Parathyroid adenoma (tissue), 2 donors: ENCODE data around the gene RBMS1.

Experiments used
- H2AFZ ChIP-seq: fragments of 300-600 bp; sonication (generic); one replicate; pipeline ENCODE4 v1.7.0; 2017; ENCODE audit warnings: antibody characterized with exemption, mild to moderate bottlenecking
- H3K27ac ChIP-seq: fragments of 300-600 bp; sonication (generic); one replicate; pipeline ENCODE4 v1.7.0; 2017
- H3K27me3 ChIP-seq: fragments of 300-600 bp; sonication (generic); one replicate; pipeline ENCODE4 v1.7.0; 2017; ENCODE audit warnings: low read length; ENCODE audit not compliant: control insufficient read depth, insufficient read depth
- H3K36me3 ChIP-seq: fragments of 300-600 bp; sonication (generic); one replicate; pipeline ENCODE4 v1.7.0; 2017; ENCODE audit warnings: low read length; ENCODE audit not compliant: control insufficient read depth, insufficient read depth
- H3K4me1 ChIP-seq: fragments of 300-600 bp; sonication (generic); one replicate; pipeline ENCODE4 v1.7.0; 2017; ENCODE audit warnings: control low read depth
- H3K4me2 ChIP-seq: fragments of 300-600 bp; sonication (generic); one replicate; pipeline ENCODE4 v1.7.0; 2017; ENCODE audit warnings: low read length
- H3K4me3 ChIP-seq: fragments of 300-600 bp; sonication (generic); one replicate; pipeline ENCODE4 v1.7.0; 2017; ENCODE audit warnings: low read depth, low read length
- H3K79me2 ChIP-seq: fragments of 300-600 bp; sonication (generic); one replicate; pipeline ENCODE4 v1.7.0; 2017; ENCODE audit warnings: control low read depth
- H3K9ac ChIP-seq: fragments of 300-600 bp; sonication (generic); one replicate; pipeline ENCODE4 v1.7.0; 2017; ENCODE audit warnings: mild to moderate bottlenecking
- H3K9me3 ChIP-seq: fragments of 300-600 bp; sonication (generic); one replicate; pipeline ENCODE4 v1.7.0; 2017; ENCODE audit warnings: low read length; ENCODE audit not compliant: control insufficient read depth
- CTCF ChIP-seq: fragments of 300-600 bp; sonication (generic); IDR thresholded peaks from one replicate; pipeline ENCODE4 v1.7.0; 2017; ENCODE audit warnings: antibody characterized with exemption, mild to moderate bottlenecking
- donor health status: primary hyperparathyroidism.

Gene RBMS1

DNA sequence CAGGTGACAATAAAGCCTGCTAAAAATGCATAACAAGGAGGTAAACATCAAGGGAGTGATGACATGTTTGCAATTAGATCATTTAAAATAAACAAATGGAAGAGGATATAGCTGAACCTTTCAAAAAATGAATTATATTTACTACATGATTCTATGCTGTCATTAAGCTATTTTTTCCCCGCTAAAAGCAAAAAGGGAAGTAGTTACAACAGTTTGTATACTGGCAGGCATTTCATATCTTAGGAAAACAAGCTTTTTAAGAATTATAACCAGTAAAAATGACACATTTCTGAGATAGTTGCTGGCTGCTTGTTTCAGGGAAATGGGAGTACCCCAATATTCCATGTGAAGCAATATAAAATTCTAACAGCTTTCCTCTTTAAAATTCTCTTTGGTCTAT, 204.5 kb downstream of the RBMS1 start:
- Histone ChIP-seq H3K27me3 (no peaks in the 10 kb centered on the region), H3K27ac (peak overlapping the region; percentile 3), H3K9ac (no peak overlapping the region), H3K9me3 (no peaks in the 10 kb centered on the region), H3K36me3 (no peaks in the 10 kb centered on the region), H3K4me3 (no peak overlapping the region), H2AFZ (no peak overlapping the region), H3K4me1 (peaks cover 26% of the 10 kb centered on the region), H3K79me2 (peaks cover 19% of the 10 kb centered on the region), H3K4me2 (no peak overlapping the region)
- TF ChIP-seq CTCF: no peak

DNA sequence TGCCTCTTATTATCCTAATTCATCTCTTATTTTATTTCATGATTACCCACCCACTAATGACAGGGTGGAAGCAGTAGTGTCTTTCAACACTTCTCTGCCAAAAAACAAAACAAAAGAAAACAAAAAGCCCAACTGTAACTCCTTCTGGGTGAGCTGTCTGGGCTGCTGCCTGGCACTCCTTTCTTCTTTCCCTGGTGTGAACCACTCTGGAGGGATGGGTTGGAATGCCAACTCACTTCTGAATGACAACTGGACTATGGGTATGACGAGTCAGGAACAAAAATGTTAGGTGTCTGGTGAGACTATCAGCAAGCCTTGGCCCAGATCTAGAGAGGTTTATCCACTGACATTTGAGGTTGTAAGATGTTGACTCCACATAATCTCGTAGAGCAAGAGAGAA, 205.3 kb downstream of the RBMS1 start:
- TF ChIP-seq CTCF: no peak
- Histone ChIP-seq H3K4me1 (peaks cover 18% of the 10 kb centered on the region), H3K4me3 (no peak overlapping the region), H3K9ac (no peak overlapping the region), H3K9me3 (no peaks in the 10 kb centered on the region), H3K4me2 (no peak overlapping the region), H3K36me3 (no peaks in the 10 kb centered on the region), H3K27ac (no peak overlapping the region), H3K27me3 (no peaks in the 10 kb centered on the region), H3K79me2 (peaks cover 17% of the 10 kb centered on the region), H2AFZ (no peak overlapping the region)

- no peaks in the 10 kb centered on the region for H3K9me3 ChIP-seq
- no peak overlapping the region for H3K9ac ChIP-seq
- no peak for TF ChIP-seq CTCF
- H2AFZ ChIP-seq: no peak overlapping the region
- H3K27me3 ChIP-seq: no peaks in the 10 kb centered on the region
- peaks cover 10% of the 10 kb centered on the region for H3K79me2 ChIP-seq
- no peaks in the 10 kb centered on the region for H3K36me3 ChIP-seq
- no peak overlapping the region for H3K27ac ChIP-seq
- H3K4me2 ChIP-seq: no peak overlapping the region
- H3K4me3 ChIP-seq: no peak overlapping the region
- peaks cover 9% of the 10 kb centered on the region for H3K4me1 ChIP-seq
Observed at GRCh38 chr2:160287476-160287875, 206.1 kb downstream of the RBMS1 start.

GRCh38 chr2:160286551-160286950, 207.1 kb downstream of the RBMS1 start:
- no peak overlapping the region for H3K9ac ChIP-seq
- no peak for TF ChIP-seq CTCF
- no peaks in the 10 kb centered on the region for H3K36me3 ChIP-seq

DNA sequence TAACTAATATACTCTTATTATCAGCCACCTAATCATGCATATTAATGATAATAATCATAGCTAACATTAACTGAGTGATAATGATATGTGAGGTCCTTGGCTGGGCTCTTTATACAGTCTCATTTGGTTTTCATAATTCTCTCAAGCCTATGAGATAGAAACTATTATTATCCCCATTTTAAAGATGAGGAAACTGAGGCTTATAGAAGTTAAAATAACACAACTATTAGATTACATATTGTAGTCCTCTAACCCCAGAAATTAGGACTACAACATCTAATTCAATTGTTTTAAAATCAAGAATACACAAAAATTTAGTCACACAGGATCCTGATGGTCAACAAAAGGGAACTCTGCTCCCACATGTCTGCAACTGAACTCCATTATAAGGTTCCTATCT, 209.9 kb downstream of the RBMS1 start:
- Histone ChIP-seq H3K27me3 (no peaks in the 10 kb centered on the region), H3K36me3 (no peaks in the 10 kb centered on the region), H3K4me2 (no peak overlapping the region), H3K27ac (no peak overlapping the region), H3K79me2 (no peaks in the 10 kb centered on the region), H3K9me3 (no peaks in the 10 kb centered on the region), H2AFZ (no peak overlapping the region), H3K9ac (no peak overlapping the region), H3K4me1 (peaks cover 14% of the 10 kb centered on the region), H3K4me3 (no peak overlapping the region)
- no peak for TF ChIP-seq CTCF

More at GRCh38 chr2:160286551-160286950, 207.1 kb downstream of the RBMS1 start:
- H3K9me3 ChIP-seq: no peaks in the 10 kb centered on the region
- no peak overlapping the region for H3K27ac ChIP-seq
- H3K4me3 ChIP-seq: no peak overlapping the region
- no peak overlapping the region for H3K4me2 ChIP-seq
- H3K79me2 ChIP-seq: peaks cover 5% of the 10 kb centered on the region
- no peaks in the 10 kb centered on the region for H3K27me3 ChIP-seq
- no peak overlapping the region for H2AFZ ChIP-seq
- peaks cover 8% of the 10 kb centered on the region for H3K4me1 ChIP-seq
